Measurements from ENCODE around the gene EPS8L2.
"Not testable (repeated sequence)": the region's sequence is repeated elsewhere in the genome, so short reads cannot be mapped to it uniquely, and the experiment has no call there.

EPS8L2 gene

DNA sequence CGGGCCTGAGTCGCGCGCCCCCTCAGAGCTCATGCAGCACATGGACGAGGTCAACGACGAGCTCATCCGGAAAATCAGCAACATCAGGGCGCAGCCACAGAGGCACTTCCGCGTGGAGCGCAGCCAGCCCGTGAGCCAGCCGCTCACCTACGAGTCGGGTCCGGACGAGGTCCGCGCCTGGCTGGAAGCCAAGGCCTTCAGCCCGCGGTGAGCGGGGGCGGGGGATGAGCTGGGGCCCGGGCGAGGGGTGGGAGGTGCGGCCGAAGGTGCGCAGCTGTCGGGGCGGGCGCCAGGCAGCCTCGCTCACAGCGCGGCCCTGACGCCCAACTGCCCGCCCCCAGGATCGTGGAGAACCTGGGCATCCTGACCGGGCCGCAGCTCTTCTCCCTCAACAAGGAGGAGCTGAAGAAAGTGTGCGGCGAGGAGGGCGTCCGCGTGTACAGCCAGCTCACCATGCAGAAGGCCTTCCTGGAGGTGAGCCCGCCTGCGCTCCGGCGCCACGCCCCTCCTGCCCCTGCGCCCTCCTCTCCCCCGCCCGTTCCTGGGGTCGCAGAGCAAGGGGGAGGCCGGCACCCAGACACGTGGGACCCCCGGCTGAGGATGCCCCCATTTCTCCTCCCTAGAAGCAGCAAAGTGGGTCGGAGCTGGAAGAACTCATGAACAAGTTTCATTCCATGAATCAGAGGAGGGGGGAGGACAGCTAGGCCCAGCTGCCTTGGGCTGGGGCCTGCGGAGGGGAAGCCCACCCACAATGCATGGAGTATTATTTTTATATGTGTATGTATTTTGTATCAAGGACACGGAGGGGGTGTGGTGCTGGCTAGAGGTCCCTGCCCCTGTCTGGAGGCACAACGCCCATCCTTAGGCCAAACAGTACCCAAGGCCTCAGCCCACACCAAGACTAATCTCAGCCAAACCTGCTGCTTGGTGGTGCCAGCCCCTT lies 20.5 kb downstream of the EPS8L2 start:
- DNase-seq = no peak

DNA sequence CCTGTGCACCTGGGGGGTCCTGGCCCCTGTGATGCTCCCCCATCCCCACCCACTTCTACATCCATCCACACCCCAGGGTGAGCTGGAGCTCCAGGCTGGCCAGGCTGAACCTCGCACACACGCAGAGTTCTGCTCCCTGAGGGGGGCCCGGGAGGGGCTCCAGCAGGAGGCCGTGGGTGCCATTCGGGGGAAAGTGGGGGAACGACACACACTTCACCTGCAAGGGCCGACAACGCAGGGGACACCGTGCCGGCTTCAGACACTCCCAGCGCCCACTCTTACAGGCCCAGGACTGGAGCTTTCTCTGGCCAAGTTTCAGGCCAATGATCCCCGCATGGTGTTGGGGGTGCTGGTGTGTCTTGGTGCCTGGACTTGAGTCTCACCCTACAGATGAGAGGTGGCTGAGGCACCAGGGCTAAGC lies 21.3 kb downstream of the EPS8L2 start:
- no peak for DNase-seq

DNA sequence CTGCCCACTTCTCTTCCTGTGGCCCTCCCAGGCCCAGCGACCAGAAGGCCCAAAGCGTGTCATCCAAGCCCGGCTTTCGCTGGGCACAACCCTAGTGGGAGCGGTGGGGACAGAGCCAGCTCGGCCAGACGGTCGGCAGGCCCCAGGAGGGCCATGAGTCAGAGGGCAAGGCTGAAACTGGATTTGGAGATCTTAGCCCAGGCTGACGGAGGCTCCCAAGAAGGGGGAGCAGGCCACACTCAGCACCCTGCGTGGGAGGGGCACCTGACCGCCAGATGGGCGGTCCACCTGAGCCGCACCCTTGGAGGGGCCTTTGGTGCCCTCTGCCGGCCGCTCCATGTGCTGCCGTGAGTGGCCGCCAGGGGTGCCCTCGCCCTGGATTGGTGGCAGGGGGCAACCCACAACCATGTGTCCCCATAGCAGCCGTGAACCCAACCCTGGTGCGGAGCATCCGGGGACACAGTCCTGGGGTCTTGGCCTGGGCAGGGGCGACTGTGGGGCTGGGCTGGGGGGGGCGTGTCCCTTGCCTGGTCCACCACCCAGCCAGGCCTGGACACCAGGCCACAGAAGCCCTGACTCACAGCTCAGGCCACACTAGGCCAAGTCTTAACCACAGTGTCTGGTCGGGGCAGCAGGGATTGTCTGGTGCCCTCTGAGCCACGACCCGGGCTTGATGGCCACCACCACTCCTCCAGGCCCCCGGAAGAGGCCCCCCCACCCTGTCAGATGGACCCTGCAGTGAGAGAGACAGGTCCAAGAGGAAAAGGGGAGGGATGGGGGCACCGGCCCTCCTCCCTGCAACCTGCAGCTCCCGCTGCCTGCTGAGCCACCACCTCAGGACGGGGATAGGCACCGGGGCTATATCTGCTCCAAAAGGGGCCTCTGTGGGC lies 22.1 kb downstream of the EPS8L2 start:
- no peak for DNase-seq

DNA sequence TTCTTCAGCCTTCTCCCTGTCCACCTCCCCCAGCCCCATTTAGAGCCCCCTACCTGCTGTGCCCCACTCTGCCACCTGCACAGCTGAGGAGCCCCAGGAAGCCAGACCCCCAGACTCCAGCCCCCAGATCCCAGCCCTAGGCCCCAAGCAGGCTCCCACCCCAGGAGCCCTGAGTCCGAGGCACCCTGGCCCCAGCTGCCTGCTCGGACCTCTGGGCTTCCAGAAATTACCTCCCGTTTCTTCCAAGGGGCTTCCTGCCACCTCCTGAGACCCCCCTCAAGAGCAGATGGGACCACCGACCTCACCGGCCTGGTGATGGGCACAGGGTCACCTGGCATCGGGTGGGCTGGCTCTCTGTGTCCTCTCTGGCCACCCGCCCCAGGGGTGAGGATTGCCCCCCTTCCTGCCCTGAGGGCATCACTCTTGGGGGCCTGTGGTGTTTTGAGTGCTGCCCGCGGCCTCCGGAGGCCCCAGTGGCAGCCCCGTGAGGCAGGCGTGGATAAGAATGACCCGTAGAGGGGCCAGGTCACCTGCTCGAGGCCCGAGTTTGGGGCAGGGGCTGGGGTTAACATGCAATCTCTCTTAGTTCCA lies 23.0 kb downstream of the EPS8L2 start:
- no peak for DNase-seq

DNA sequence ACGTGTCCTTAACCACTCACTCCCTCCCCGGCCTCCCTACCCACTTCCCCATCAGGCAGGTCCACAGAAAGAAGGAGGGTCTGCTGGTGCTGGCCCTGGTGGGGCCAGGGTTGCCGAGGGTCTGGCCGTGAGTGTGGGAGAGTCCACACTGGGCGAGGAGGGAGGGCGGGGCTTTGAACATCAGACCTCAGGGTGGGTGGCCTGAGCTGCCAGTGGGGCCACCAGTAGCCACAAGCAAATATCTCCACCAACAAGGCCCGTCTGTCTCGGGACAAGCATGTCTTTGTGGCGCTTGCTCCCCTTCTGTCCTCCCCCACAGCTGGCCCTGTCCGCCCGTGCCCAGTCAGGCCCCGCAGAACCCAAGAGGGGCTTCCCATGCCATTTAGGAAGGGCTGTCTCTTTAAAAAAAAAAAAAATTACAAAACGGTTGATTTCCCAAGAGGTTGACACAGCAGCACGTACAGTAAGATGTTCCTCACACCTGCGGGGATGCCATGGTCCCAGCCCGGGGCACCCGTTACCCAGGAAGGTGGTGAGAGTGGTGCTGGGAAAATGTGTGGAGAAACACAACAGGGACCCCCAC lies 23.6 kb downstream of the EPS8L2 start:
- DNase-seq = no peak

DNA sequence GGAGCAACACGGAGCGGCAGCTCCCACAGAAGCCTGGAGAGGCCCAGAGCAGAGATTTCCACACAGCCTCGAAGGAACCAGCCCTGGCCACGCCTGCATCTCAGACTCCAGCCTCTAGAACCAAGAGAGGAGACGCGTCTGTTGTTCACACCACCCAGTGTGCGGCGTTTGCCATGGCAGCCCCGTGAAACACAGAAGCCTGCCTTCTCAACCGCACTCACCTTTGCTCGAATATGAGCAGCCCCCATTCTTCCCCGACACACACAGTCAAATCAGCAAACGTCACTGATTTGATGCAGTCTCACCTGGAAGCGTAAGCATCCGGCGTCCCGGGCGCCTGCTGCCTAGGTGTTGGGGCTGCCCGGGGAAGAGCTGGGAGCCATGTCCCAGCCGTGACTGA lies 27.0 kb downstream of the EPS8L2 start:
- no peak for DNase-seq

DNA sequence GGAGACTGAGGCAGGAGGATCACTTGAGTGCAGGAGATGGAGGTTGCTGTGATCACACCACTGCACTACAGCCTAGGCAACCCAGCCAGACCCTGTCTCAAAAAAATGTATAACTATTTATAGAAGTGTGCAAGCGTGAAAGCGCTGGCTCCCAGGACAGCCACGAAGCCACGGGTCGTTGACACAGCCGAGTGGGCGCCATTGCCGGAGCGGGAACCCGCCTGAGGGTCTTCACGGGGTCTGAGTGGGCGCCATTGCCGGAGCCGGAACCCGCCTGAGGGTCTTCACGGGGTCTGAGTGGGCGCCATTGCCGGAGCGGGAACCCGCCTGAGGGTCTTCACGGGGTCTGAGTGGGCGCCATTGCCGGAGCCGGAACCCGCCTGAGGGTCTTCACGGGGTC lies 28.5 kb downstream of the EPS8L2 start:
- DNase-seq = not testable (repeated sequence)

DNA sequence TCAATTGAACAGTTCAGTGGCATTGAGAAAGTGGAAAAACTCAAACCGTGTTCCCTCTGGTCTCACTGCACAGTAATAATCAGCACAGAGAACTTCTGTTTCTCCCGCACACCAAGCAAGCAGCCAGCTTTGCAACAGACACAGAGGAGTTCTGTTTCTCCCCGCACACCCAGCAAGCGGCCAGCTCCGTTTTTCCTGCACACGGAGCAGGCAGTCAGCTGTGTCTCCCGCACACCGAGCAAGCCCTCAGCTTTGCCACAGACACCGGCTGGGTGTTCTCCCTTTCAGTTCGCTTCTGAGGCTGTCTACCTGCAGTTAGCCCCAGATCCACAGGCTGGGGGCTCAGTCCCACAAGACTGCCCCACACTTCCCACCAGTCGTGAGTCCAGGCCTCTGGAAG lies 31.3 kb downstream of the EPS8L2 start:
- no peak for DNase-seq

DNA sequence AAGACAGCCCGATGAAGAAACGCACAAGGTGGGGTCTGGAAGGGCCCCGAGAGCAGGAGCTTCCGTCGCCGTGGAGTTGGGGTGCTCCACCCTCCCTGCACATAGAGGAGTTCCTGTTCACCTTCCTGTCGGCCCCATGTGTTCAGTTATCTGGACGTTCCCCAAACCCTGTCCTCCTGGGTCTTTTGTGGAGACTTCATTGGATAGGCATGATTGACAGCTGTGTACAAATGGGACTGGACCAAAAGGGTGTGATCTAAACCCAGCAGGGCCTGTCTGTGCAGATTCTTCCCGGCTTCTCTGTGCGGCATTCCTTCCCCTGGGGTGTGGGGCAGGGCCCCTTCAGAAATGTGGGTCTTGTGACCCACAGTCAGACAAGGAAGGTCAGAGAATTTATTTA lies 31.9 kb downstream of the EPS8L2 start:
- DNase-seq = not testable (repeated sequence)

DNA sequence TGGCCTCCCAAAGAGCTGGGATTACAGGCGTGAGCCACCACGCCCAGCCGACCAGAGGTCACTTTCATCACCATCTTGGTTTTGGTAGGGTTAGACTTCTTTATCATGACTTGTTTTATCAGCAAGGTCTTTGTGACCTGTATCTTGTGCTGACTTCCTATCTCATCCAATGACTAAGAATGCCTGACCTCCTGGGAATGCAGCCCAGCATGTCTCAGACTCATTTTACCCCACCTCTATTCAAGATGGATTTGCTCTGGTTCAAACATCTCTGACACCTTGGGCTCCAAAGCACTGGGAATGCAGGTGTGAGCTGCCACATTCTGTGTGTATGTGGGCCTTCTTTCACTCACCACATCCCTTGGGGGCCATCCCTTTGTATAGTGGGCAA lies 36.1 kb downstream of the EPS8L2 start:
- no peak for DNase-seq

DNA sequence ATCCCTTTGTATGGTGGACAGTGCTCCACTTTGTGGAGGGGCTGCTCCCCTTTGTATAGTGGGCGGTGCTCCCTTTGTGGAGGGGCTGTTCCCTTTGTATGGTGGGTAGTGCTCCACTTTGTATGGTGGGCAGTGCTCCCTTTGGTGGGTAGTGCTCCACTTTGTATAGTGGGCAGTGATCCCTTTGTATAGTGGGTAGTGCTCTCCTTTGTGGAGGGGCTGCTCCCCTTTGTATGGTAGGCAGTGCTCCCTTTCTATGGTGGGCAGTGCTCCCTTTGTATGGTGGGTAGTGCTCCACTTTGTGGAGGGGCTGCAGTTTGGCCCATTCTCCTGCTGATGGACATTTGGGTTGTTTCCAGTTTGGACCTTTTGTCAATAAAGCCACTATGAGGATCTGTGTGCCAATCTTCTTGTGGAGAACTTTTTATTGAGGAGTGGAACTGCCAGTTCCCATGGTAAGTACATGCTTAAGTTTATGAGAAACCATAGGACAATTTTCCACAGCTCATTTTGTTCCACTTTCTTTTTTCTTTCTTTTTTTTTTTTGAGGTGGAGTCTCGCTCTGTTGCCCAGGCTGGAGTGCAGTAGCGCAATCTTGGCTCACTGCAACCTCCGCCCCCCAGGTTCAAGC lies 36.7 kb downstream of the EPS8L2 start:
- DNase-seq = no peak

DNA sequence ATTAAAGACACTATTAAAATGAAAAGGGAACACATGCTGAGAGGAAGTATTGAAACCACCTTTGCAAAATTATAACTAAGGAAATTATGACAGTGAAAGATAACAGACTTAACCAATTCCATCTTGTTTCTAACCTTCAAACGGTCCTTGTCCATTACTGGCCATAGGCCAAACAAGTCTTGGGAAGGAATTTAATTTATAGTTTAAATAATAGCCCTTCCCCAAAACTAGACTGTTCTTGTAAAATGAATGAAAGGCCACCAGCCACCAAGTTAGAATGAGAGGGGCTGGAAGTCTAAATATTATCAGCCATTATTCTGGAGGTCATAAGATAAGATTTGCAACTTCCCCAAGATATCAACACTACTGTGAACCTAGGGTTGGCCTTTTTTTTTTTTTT lies 39.4 kb downstream of the EPS8L2 start:
- DNase-seq = no peak

DNA sequence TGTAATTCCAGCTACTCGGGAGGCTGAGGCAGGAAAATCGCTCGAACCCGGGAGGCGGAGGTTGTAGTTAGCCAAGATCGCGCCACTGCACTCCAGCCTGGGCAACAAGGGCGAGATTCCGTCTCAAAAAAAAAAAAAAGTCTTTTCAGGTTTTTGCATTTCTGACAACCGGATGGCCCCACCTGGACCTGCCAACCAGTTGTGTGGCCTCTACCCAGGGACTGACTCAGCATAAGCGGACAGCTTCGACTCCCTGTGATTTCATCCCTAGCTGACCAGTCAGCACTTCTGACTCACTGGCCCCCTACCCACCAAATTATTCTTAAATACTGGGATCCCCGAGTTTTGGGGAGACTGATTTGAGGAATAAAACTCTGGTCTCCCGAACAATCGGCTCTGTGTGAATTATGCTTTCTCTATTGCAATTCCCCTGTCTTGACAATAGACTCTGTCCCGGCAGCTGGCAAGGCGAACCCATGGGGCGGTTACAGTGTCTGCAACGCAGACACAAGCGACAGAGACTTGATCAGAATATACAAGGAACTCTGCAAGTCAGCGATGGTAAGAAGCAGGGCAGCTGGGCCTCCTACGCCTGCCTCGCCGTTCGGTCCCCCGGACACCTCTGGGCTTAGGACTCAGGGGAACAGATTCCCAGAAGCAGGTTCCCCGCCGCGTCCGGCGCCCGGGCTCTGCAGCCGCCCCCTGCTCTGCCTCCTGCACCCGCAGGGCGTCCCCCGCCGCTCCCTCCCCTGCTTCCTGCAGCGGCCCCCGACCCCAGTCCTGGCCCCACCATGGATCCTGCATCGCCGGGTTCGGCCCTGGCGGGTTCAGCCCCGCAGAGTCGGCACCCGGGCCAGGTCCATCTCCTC lies 40.5 kb downstream of the EPS8L2 start:
- no peak for DNase-seq

DNA sequence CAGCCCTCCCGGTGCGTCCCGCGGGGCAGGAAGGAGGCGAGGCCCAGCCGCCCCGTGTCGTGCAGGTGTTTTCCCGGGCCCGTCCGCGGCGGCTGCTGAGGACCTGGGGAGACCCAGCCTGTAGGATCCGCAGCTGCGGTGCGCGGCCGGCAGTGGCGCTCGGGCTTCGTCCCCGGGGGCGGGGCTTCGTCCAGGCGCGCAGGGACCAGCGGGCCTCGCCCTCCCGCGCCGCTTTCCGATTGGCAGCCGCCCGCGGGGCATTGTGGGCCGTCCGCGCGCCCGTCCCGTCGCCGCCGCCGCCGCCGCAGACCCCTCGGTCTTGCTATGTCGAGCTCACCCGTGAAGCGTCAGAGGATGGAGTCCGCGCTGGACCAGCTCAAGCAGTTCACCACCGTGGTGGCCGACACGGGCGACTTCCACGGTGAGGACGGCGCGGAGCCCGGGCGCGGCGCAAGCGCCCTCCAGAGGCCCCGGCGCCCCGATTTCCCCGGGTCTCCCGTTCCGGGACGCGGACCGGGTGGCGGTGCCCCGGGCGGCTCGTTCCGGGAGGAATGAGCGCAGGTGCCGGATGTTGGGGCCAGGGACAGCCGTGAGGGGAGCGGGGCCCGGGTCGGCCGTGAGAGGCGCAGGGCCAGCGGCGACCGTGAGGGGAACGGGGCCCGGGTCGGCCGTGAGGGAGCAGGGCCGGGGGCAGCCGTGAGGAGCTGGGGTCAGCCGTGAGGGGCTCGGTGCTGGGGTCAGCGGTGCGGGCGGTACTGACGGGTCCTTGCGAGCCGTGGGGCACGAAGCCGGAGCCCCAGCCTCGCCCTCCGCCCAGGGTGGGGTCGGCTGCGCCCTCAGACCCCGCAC lies 41.4 kb downstream of the EPS8L2 start, which contains the start of gene TALDO1:
TALDO1 (plus strand) TSS at position 307 of the 849 bp plus-strand sequence; CDS start at position 325, 18 bp downstream.
- no peak for DNase-seq

DNA sequence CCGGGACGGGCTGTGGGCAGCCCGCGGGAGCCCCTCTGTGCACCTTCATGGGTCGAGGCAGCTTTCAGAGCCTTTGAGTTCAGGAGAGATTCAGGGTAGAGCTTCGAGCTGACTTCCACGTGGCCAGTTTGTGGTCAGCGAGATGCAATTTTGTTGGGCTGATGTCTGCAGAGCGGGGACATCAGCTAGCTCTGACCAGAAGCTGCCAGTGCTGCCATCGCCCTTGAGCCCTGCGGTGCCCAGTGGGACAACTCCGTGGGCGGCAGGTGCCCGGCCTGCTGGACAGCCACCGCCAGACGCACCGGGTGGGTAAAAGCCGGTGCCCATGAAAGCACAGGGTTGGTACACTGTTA lies 42.0 kb downstream of the EPS8L2 start:
- no peak for DNase-seq

DNA sequence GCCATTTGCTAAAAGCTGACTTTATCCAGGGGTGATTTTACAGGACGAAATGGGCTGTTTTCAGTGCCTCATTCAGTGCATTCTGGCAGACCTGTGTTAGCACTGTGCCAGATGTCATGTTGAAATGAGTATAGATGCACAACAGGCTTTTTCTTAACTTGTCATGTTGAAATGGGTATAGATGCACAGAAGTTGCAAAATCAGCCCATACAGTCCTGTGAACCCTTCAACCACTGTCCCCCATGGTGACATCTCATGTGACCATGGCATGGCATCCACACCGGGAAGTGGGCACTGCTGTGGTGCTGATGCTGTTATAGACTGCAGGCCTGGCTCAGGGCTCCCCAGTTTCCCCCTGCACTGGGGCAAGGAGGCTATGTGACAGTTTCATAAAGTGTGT lies 43.7 kb downstream of the EPS8L2 start:
- no peak for DNase-seq

DNA sequence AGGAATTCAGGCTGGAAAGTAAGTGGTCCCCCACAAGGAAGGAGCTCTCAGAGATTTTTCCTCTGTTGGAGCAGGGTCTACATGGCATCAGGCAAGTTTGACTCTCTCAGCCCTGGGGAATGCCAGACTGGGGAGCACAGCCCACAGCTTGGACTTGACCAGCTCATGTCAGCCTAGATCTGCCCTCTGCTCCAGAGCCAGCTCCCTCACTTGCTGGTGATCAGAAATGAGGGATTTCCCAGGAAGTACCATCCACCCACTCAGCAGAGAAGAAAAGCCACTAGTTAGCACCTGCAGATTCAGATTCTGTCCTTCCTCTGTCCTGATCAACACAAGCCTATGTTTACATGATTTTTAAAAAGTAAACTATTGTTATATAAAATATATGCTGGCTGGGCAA lies 54.2 kb downstream of the EPS8L2 start:
- no peak for DNase-seq

DNA sequence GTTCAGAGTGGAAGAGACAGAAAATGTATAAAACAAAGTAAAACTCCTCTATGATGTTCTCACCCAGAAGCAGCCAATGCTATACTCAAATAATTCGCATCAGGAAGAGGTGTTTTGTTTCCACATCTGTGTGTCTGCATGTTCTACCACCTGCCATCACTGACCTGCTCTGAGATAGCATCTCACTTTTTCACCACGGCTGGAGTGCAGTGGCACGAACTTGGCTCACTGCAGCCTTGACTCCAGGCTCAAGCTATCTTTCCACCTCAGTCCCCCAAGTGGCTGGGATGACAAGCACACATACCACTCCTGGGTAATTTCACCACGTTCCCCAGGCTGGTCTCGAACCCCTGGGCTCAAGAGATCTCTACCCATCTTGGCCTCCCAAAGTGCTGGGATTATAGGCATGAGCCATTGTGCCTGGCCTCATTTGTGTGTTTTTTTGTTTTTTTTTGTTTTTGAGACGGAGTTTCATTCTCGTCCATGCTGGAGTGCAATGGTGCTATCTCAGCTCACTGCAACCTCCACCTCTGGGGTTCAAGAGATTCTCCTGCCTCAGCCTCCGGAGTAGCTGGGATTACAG lies 55.6 kb downstream of the EPS8L2 start:
- DNase-seq = no peak

DNA sequence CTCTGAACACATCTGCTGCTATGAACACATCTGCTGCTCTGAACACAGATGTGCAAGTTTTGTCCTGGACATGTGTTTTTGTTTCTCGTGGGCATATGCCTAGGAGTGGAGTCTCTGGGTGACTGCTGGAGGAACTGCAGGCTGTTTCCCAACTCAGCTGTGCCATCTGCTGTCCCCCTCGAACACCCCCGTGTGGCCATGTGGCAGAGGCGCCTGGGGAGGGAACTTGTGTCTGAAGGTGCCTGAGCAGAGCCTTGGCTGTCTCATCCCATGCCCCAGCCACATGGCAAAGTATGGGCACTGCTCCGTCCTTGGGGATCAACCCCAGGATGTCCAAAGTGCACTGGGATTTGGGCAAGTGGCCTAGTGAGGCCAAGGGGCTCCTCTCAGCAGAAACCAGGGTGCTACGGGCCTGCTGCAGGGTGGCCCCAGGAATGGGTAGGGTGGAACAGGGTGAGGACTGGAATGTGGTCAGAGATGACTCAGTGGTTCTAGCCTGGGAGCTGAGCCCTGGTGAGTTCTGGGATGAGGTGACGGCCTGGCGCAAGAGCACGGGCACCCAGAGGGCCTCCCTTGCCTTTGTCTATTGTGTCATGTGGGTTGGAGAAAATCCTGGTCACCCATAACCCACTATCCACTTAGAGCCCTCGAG lies 56.5 kb downstream of the EPS8L2 start:
- DNase-seq = peak; percentile 48

DNA sequence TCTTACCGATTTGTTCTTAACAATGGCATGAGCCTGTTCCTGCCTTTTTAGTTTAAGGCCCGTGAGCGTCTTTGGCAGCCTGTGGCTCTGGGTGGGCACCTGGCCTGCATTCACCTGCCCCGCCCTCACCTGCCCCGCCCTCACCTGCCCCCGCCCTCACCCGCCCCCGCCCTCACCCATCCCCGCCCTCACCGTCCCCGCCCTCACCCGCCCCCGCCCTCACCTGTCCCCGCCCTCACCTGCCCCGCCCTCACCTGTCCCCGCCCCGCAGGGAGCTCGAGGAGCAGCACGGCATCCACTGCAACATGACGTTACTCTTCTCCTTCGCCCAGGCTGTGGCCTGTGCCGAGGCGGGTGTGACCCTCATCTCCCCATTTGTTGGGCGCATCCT lies 57.0 kb downstream of the EPS8L2 start:
- no peak for DNase-seq
